CMK (cell line): ENCODE results near the gene DPEP1.

Source experiments
- DNase-seq: peaks from one replicate; pipeline ENCODE4 v3.0.0-alpha.2; 2010; ENCODE audit warnings: low read depth

Gene DPEP1

GRCh38 chr16:89599451-89599858, 14.0 kb upstream of the DPEP1 start:
- DNase-seq: no peak

DNA sequence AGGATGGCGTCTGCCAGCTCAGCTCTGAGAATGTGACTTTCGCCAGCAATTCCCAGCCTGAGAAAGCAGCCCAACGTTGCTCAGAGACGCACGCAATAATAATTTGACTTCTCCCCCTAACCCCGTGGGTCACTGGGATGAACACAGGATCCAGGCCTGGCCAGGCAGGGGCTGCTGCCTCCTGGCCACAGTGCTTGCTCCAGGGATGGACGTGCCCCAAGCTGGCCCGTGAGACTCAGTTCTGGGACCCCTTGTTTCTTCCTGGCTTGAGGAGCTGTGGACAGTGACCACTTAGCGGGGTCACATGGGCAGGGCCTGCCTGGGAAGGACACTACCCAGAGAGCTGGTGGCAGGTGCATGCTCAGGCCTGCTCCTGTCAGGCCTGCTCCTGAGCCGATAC, 13.5 kb upstream of the DPEP1 start:
- no peak for DNase-seq

DNA sequence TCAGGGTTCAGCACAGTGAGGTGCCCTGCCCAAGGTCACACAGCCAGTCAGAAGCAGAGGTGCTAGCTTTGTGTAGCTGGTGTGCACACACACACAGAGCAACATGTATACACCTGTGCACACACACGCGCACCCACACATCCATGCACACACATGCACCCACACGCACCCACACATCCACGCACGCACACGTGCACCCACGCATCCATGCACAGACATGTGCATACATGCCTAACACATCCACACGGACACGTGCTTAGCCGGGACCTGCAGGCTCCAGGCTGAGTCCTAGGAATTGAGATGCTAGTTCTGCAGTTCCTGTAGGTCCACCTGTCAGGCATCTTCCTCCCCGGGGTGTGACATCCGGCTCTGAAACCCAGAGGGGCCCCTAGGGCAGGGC, 13.0 kb upstream of the DPEP1 start:
- no peak for DNase-seq

DNA sequence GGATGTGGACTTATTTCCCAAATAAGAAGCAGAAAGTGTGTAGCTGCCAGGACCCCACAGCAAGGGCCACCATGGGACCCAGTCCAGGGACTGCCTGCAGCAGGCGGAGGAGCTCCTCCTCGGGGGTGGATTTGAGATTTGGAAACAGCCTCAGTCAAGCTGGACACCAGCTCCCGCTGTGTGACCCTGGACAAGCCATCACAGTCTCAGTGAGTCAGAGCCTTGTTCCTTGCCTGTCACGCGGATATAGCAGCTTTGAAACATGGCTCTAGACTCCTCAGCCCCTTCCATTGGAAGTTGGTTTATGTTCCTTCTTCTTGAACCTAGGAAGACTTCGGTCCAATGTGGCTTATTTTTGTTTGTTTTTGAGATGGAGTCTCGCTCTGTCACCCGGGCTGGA, 12.5 kb upstream of the DPEP1 start:
- DNase-seq: no peak

GRCh38 chr16:89601906-89602272, 11.6 kb upstream of the DPEP1 start:
- no peak for DNase-seq

DNA sequence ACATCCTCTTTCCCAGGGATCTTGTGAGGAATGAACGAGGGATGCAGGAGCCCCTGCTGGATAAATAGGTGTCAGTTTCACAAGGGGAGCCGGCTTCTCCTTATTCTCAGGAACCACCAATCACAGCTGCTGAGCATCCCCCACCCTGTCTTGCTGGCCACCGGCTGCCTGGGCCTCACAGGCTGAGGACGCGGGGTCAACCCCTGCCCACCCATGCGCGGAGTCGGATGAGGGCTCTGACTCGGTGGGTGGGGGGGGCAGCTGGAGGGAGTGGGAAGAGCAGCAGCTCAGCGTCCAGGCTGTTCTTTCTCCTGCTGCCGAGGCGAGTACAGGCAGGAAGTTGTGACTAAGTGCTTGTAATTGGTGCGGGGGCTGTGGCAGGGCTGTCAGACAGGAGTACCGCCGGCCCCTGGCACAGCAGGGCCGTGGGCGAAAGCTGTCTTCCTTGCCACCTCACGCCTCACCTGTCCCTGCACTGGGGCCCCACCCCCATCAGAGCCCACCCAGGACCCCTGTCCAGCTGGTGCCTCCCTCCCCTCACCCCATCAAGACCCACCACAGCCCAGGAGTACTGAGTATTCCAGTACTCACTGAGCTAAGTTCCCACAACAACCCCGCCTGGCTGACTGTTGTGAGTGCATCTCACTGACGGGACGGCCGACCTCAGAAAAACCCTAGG, 11.0 kb upstream of the DPEP1 start:
- DNase-seq: no peak

GRCh38 chr16:89602952-89603590, 10.4 kb upstream of the DPEP1 start:
- no peak for DNase-seq

DNA sequence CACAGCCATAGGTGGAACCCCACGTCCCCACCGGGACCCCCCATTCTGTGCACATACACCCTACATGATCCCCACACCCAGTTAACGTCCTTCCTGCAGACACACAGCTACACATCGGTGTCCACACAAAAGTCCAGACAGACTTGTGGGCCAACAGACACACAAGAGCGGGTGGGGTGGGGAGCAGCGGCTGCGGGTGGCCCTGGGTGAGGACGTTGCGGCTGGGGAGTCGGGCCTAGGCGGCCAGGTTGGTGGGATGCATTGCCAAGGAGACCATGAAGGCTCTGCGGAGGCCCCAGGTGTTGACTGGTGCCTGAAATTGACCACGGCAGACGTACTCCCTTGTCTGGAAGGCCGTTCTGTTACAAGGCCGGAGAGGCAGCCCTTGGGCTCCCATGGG, 8.7 kb upstream of the DPEP1 start:
- DNase-seq: no peak

- no peak for DNase-seq
Observed at GRCh38 chr16:89605186-89605970, 8.1 kb upstream of the DPEP1 start.

DNA sequence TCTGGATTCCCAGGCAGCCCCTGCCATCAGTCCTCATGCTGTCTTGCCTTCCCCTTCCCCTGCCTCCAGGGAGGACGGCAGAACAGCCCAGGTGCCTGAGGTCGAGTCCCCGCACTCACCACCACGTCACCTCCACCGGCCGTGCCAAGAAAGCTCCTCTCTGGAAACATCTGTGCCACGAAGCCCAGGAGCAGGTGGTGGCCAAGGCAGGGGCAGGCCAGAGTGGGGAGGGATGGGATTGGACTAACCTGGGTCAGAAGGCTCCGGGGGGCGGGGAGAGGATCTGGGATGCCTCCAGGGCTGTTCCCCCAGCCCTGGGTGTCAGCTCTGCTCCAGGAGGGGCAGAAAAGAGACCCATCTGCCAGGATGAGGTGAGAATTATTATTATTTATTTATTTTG, 7.4 kb upstream of the DPEP1 start:
- no peak for DNase-seq

- no peak for DNase-seq
Observed at GRCh38 chr16:89607453-89607852, 6.0 kb upstream of the DPEP1 start.

DNA sequence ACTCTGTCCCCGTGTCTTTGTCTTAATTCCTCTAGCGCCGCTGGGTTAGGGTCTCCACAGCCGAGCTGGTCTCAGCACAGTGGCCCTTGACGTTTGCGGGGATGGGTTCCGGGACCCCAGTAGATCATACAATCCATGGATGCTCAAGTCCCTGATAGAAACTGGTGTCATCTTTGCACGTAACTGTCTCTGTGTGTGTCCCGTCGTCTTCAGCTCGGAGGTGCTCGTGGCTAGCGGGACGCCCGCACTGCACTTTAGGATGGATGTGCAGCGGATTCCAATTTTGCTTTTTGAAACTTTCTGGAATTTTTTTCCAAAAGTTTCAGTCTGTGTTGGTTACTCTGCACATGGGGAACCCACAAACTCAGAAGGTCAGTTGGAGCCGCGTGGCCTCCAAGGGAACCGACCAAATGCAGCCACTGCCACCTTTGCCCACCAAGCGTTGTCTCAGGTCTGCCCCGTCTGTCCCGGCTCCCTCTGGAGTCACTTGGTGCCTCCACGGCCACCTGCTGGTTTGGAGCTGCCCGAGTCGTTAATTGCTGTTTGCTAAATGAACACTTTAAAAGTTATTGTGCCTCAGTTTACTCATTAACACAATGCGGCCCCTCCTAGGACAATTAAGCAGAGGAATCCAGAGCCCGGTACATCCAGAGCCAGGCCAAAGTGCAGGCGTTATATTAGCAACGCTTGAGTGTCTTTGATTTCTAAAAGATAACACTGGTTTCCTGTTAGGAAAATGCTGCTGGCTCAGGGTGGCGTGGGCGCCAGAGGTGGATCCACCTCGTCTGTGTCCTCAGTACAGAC, 5.3 kb upstream of the DPEP1 start:
- DNase-seq: no peak

DNA sequence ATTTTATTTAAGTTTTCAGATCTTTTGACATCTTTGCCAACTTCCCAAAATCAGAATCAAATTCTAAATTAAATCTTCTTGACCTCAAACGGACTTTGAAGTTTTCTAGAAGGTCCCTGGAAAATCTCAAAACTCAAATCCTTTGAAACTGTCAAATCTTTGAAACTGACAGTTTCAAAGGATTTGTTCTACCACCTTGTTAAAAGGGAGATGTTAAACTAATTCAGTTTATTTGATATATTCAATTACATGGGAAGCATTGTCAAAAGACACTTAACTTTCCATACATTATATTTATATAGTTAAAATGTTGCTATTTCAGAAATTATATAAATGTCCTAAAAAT, 3.4 kb upstream of the DPEP1 start:
- DNase-seq: no peak

DNA sequence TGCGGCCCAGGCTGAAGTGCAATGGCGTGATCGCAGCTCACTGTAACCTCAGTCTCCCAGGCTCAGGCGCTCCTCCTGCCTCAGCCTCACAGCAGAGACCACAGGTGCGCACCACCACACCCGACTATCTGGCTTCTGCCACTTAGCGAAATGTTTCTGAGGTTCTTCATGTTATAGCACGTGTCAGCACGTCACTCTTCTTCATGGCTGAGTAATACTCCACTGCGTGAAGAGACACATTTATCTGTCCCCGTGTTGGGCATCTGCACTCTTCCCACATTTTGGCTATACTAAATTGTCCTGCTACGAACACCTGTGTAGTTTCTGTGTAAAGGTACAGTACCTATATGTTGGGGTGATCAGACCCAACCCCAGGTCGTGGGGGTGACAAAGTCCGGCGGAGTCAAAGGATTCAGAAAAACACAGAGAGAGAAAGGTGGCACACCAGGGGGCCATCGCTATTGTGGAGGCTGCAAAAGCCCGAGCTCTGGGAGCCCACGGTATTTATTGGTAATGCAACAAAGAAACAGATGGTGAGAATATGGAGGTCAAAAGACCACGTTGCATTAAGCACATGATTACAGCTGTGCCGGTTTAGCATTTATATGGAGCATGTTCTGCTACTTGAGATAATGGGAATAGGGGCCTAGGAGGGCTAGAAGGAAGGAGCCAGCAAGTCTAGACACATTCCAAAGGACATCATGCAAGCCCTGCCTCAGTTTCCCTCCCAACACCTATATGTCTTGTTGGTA, 851 bp upstream of the DPEP1 start:
- DNase-seq: no peak

GRCh38 chr16:89613954-89614459, 565 bp downstream of the DPEP1 start:
- no peak for DNase-seq

DNA sequence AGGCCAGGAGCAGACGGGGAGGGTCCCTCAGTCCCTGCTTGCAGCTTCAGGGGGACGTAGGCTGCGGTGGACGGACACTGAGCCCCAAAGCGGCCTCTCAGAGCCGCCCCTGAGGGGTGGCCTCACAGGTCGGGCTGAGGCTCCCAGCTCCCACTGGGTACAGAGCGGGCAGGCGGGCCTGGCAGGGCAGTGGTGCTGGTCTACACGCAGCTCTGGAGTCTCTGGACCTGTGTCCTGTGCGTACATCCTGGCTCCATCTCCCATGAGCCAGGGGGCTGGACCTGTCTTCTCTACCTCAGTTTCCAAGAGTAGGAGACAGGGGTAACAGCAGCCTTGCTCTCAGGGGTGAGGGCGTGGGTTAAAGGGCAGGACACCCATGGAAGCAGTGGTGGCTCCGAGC, 1.7 kb downstream of the DPEP1 start:
- DNase-seq: no peak

- no peak for DNase-seq
Observed at GRCh38 chr16:89615596-89616090, 2.2 kb downstream of the DPEP1 start.

DNA sequence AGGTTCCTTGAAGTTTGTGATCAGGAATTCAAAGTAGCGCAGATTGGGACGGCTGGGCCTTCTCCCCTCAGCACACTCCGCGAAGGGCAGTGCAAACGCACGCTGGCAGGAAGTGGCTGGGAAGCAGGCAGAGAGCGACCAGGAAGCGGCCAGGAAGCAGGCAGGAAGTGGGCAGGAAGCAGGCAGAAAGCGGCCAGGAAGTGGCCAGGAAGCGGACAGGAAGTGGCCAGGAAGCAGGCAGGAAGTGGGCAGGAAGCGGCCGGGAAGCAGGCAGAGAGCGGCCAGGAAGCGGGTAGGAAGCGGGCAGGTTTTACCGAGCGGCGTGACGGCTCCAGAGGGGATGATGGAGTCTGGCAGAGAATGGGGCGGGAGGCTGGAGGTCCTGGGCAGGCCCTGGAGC, 3.2 kb downstream of the DPEP1 start:
- DNase-seq: no peak

DNA sequence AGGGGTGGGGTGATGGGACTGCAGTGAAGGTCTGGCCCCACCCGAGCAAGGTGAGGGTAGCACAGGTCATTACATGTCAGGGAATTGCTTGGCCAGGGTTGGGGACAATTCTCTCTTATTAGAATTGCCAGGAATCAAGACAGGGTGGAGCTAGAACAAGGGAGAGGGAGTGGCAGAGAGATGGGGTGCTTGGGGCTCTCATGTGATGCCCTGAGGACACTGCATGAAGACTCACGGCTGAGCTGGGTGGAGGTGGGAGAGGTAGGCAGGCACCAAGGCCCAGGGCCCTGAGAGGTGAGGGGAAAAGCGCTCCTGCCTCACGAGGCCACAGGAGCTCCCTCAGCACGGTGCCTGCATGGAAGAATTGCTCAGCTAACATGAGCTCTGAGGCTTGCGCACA, 3.6 kb downstream of the DPEP1 start:
- DNase-seq: no peak

DNA sequence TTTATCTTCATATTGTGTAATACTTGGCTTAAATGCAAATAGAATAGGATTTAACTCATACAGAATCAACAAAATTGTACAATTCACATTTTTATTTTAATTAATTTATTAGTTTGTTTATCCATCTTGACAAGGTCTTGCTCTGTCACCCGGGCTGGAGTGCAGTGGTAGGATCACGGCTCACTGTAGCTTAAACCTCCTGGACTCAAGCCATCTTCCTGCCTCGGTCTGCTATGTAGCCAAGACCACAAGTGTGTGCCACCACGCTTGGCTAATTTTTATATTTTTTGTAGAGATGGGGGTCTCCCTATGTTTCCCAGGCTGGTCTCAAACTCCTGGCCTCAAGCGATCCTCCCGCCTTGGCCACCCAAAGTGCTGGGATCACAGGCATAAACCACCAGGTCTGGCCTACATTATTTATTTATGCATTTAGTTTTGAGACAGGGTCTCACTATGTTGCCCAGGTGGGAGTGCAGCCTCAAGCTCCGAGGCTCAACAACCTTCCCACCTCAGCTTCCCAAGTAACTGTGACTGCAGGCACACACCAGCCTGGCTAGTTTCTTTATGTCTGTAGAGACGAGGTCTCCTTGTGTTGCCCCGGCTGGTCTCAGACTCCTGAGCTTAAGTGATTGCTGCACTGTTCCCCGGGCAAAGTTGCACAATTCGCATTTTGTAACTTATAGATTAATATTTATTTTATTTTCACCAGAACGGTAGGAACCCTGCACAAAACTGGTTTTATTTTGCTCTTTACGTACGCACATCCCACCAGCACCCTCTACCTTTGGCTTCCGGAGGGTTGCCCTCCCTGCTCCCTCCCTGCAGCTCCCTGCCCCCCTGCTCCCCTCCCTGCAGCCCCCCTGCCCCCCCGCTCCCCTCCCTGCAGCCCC, 4.9 kb downstream of the DPEP1 start:
- no peak for DNase-seq

GRCh38 chr16:89619840-89620239, 6.4 kb downstream of the DPEP1 start:
- no peak for DNase-seq
